ENCODE measurements around the gene MCF2L.

DNA sequence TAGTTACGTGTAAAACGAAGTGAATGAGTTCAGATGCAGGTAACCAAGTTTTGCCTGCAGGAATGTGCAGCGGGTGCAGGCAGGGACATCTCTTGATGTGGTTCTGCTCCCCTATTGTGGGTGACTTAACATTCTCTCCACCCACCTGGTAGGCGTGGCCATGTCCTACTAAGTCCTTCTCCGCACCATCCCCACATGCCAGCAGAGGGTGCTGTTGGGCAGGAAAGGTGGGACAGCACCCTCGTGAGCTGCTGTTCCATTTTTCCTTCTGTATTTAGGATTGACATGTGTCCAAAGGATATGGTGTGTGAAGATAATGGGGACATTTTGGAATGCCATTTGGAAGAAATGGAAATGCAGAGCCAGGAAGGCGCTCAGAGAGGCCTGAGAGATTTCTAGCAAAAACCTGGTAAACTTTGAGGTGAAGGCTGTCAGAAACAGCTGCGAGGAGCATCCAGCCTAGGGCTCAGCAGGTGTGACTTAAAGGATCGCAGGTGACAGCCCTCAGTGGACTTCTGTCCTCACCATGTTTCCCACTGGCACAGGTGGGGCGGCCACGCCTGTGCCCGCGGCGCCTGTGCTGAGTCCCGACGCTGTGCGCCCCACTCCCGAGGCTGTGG is 26.2 kb upstream of the MCF2L start:
- TF ChIP-seq CTCF (IDR thresholded peaks at IDR 0.05) = peak; percentile 92 to 96 (median 94)
- no peak for TF ChIP-seq POLR2A (IDR thresholded peaks at IDR 0.05)
- peak in 1 of 3 donors; percentile 8 for TF ChIP-seq POLR2AphosphoS5 (IDR thresholded peaks at IDR 0.05)

All from transverse colon (tissue), 4 donors.